ENCODE results near the gene CCDC175. TPM values are rescaled to one million over a fixed set of nuclear protein-coding genes. Genes with fewer than 3 reads are reported as not detected.
A peak's percentile ranks its signal among the peaks of the same experiment; 100 is the strongest.

The CCDC175 gene
- total and polyA plus RNA-seq, 7 donors, result not detected

DNA sequence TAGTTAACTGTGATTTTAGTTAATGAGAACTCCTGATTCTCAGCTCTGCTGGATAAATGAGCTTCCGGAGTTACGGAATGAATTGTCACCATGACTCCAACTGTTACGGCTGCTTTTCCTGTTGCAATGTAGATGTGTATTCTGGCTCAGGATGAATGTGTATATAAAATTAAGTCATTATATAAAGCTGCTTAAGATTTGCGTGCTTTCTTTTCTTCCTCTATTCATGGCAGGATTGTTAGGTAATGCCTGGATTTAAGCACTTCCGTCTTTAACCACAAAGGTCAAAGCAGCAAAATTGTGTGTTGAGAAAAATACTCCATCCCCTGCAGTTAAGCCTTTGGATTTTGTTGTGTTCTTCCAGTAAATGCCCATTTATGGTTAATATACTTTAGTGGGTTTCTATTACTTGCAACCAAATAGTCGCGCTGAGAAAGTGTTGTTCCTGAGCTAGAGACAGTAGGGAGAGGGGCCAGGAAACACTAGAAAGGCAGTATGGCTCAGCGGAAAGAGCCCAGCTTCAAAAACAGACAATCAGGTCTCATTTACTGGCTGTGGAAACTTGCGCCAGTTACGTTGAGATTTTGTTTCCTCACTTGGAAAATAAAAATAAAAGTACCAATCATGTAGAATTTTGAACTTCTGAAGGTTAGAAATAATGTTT, 9.4 kb upstream of the CCDC175 start:
- no peak for DNase-seq
- H3K4me1 ChIP-seq, result no peaks in the 10 kb centered on the region
- H3K9me3 ChIP-seq, result no peaks in the 10 kb centered on the region
- no peaks in the 10 kb centered on the region for H3K27me3 ChIP-seq
- intact Hi-C loops (cut with DNase I), result no loop called here
- no peak for TF ChIP-seq CTCF (IDR thresholded peaks at IDR 0.05)
- WGBS, 2 donors, result 57 to 82% methylated on average over 10 of the region's 10 CpGs
- H3K27ac ChIP-seq, result no peak overlapping the region
- no peak overlapping the region for H3K4me3 ChIP-seq
- H3K36me3 ChIP-seq, result no peaks in the 10 kb centered on the region

DNA sequence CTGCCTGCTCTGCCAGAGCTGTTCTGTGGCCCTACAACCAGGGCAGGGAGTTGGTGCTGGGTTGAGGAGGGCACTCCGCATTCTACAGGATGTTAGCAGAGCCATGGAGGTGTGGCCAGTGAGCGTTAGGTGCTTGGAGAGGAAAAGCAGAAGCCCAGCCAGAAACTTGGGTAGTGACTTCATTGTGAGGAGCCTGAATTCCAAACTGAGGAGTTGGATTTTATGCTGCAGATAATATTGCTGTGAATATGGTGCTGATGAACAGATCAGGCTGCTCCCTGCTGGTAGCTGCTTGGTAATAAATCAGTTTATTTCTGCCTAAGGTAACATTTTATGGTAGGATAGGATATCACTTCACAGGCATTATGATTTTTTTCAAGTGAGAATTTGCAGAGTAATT, 7.1 kb upstream of the CCDC175 start:
- Histone ChIP-seq H3K27ac (no peak overlapping the region), H3K36me3 (no peaks in the 10 kb centered on the region), H3K4me3 (no peak overlapping the region), H3K27me3 (no peaks in the 10 kb centered on the region), H3K4me1 (no peaks in the 10 kb centered on the region), H3K9me3 (no peaks in the 10 kb centered on the region)
- TF ChIP-seq POLR2A (IDR thresholded peaks at IDR 0.05), result no peak
- no peak for TF ChIP-seq POLR2AphosphoS5 (IDR thresholded peaks at IDR 0.05)
- no peak for TF ChIP-seq CTCF (IDR thresholded peaks at IDR 0.05)
- TF ChIP-seq EP300 (IDR thresholded peaks at IDR 0.05), result no peak
- no peak for DNase-seq
- WGBS, 2 donors, result 35 to 44% methylated on average over 2 of the region's 2 CpGs
- intact Hi-C loops (cut with DNase I), result no loop called here

DNA sequence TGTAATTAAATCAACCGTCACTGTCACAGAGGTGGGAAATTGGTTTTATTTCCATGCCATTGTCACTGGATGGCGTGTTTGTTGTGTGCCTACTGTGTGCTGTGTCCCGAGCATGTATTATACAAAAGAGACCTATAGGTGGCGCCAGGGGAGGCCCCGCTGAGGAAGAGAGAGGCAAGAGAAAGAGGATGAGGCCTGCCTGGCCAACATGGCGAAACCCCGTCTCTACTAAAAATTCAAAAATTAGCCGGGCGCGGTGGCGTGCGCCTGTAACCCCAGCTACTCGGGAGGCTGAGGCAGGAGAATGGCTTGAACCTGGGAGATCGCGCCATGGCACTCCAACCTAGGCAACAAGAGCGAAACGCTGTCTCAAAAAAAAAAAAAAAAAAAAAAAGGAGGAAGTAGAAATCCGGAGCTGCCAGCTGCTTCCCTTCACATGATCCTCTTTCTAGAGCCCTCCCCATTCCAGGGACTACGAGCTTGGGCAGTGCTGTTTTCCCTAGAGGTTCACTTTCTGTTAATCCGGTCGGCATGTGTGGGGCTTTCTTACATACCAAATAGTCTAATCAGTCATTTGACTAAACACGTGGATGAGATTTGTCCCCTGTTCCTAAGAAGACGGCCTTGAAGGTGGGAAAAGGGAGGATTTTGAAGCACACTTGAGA, 6.4 kb upstream of the CCDC175 start:
- no peak for TF ChIP-seq POLR2AphosphoS5 (IDR thresholded peaks at IDR 0.05)
- no peak for TF ChIP-seq EP300 (IDR thresholded peaks at IDR 0.05)
- no peak for TF ChIP-seq CTCF (IDR thresholded peaks at IDR 0.05)
- no peak for DNase-seq

DNA sequence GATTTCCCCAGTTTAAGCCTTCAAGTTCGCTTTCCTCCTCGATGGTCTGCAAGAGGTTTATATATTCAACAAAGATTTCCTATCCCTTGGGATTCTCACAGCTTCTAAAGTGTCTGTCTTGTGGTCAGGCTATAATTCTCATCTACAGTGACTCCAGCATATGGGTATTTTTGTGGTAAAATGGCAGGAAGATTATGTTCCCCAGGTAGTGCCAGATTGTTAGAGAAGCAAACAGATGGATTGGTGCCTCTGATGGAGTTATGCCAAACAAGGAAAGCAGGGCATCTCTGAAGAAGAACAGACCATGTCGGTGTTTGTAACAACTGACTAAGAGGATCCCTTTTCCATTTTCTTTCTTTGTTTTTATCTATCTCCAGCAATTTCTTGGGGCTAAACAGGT, 5.5 kb upstream of the CCDC175 start:
- intact Hi-C loops (cut with DNase I), result no loop called here
- DNase-seq, result no peak
- TF ChIP-seq EP300 (IDR thresholded peaks at IDR 0.05) (no peak), CTCF (IDR thresholded peaks at IDR 0.05) (no peak), POLR2A (IDR thresholded peaks at IDR 0.05) (no peak), POLR2AphosphoS5 (IDR thresholded peaks at IDR 0.05) (no peak)
- no peaks in the 10 kb centered on the region for H3K4me1 ChIP-seq
- 81 to 91% methylated on average over 3 of the region's 3 CpGs for WGBS, 2 donors
- no peaks in the 10 kb centered on the region for H3K27me3 ChIP-seq
- H3K9me3 ChIP-seq, result no peaks in the 10 kb centered on the region
- no peaks in the 10 kb centered on the region for H3K36me3 ChIP-seq
- H3K27ac ChIP-seq, result no peak overlapping the region
- no peak overlapping the region for H3K4me3 ChIP-seq

More for the DNA sequence above, 6.4 kb upstream of the CCDC175 start:
- no peaks in the 10 kb centered on the region for H3K36me3 ChIP-seq
- no peaks in the 10 kb centered on the region for H3K4me1 ChIP-seq
- no peaks in the 10 kb centered on the region for H3K27me3 ChIP-seq
- intact Hi-C loops (cut with DNase I), result no loop called here
- peak overlapping the region in 1 of 4 donors; percentile 22 for H3K4me3 ChIP-seq
- no peak overlapping the region for H3K27ac ChIP-seq
- WGBS, 2 donors, result 77 to 89% methylated on average over 23 of the region's 23 CpGs
- H3K9me3 ChIP-seq, result no peaks in the 10 kb centered on the region

GRCh38 chr14:59580911-59581310, 4.3 kb upstream of the CCDC175 start:
- TF ChIP-seq EP300 (IDR thresholded peaks at IDR 0.05) (no peak), POLR2A (IDR thresholded peaks at IDR 0.05) (no peak)
- no peak for DNase-seq
- H3K4me1 ChIP-seq, result peaks cover 0 to 9% (median 7%) of the 10 kb centered on the region in 4 donors
- WGBS, 2 donors, result 69 to 78% methylated on average over 2 of the region's 2 CpGs
- H3K9me3 ChIP-seq, result no peaks in the 10 kb centered on the region
- H3K4me3 ChIP-seq, result no peak overlapping the region
- H3K27ac ChIP-seq, result no peak overlapping the region
- H3K27me3 ChIP-seq, result no peaks in the 10 kb centered on the region
- no peaks in the 10 kb centered on the region for H3K36me3 ChIP-seq
- intact Hi-C loops (cut with DNase I), result no loop called here

Measured in sigmoid colon (tissue), 7 donors.